Activated T-cell treated with anti-CD3 and anti-CD28 coated beads, Interleukin-2, amount 50 U/mL, for 4 hours (primary cell): ENCODE measurements around the gene ABCA4. TPM values are rescaled to one million over a fixed set of nuclear protein-coding genes. Genes with fewer than 3 reads are reported as not detected.
"Not testable (repeated sequence)": the region's sequence is repeated elsewhere in the genome, so short reads cannot be mapped to it uniquely, and the experiment has no call there.

Experiments used
- ATAC-seq, 2 donors: fragments of 200-7000 bp; cut with Tn5 transposase; one replicate each; pipeline ENCODE4 v1.10.0; 2021
- DNase-seq: peaks from one replicate; pipeline ENCODE4 v3.0.0-alpha.2; 2020
- H3K27me3 Mint-ChIP-seq: one replicate; pipeline ENCODE4 v1.8.0; 2021; ENCODE audit warnings: low read depth, mixed read lengths
- H3K36me3 Mint-ChIP-seq: one replicate; pipeline ENCODE4 v1.8.0; 2022; ENCODE audit warnings: mixed read lengths; ENCODE audit not compliant: insufficient read depth
- H3K4me1 Mint-ChIP-seq: one replicate; pipeline ENCODE4 v1.8.0; 2021; ENCODE audit warnings: low read depth, mixed read lengths
- H3K4me3 Mint-ChIP-seq: one replicate; pipeline ENCODE4 v1.8.0; 2021; ENCODE audit warnings: mild to moderate bottlenecking, moderate library complexity, mixed read lengths
- H3K9me3 Mint-ChIP-seq: one replicate; pipeline ENCODE4 v1.8.0; 2021; ENCODE audit warnings: mixed read lengths
- total RNA-seq, 3 donors: library from RNA; stranded (reverse); gene quantifications; one replicate each; pipeline ENCODE4 v1.2.1, GENCODE V29; 2021

Gene ABCA4
- total RNA-seq, result not detected

DNA sequence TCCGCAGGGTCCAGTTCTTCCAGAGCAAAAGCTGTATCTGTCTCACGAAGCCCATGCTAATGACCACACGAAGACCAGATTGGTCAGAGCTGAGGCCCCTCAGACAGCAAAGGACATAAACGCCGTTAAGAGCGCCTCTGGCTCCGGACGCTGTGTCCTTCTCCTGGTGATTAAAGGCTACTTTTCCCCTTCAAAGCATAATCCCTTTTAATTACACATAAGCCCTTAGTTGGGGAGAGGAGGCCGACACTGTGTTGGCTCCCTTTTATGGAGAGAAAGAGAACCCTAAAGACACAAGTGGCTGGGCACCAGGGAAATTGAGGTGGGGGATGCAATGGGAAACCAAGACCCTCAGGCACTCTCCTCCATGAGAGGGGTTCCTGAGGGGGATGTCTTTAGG lies at the start of gene ABCA4:
ABCA4 (minus strand) TSS at position 158 of the 400 bp plus-strand sequence; CDS start at position 55, 103 bp downstream.
- H3K36me3 Mint-ChIP-seq, result no peaks in the 10 kb centered on the region
- H3K27me3 Mint-ChIP-seq, result peaks cover 3% of the 10 kb centered on the region
- no peaks in the 10 kb centered on the region for H3K9me3 Mint-ChIP-seq
- no peak for DNase-seq
- no peak for ATAC-seq
- no peak within 1 kb of the TSS for H3K4me3 Mint-ChIP-seq
- H3K4me1 Mint-ChIP-seq, result no peaks in the 10 kb centered on the region

DNA sequence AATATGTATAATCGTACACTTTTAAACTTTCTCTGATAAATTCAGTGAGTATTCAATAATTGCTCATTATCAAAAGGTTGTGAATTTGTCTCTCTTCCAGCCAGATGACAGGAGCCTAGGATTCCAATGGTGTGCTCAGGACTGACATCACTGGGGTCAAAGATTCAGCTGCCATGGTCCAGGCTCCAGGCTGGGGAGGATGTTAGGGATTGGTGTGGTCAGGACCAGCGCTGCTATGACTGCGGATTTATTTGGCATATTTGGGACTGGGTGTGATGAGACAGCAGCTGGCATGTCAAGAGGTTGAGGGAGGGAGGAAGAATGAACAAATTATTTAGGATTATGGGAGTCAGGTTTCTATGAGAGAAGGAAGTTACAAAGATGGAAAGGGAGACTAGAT lies 48.2 kb upstream of the ABCA4 start:
- H3K4me1 Mint-ChIP-seq, result no peaks in the 10 kb centered on the region
- H3K4me3 Mint-ChIP-seq, result no peak overlapping the region
- DNase-seq (no peak), ATAC-seq (no peak)
- H3K36me3 Mint-ChIP-seq, result no peaks in the 10 kb centered on the region
- no peaks in the 10 kb centered on the region for H3K9me3 Mint-ChIP-seq
- H3K27me3 Mint-ChIP-seq, result peaks cover 5% of the 10 kb centered on the region

DNA sequence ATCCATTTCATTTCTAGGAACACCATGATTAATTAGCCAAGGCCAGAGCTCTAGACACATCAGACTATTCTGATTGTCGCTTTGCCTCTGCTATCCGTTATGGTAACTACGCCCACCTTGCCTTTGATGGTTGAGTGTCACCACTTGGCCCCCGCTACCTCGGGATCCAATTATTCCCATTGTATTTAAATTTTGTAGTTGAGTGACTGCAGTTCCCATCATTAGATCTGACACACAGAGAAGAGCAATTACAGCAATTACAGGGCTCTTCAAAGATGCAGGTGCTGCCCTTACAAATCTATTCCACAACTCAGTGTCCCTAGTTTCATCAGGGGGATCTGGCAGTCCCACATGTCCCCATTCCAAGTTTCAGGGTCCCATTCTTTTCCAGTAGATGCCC lies 44.9 kb upstream of the ABCA4 start:
- H3K4me3 Mint-ChIP-seq, result no peak overlapping the region
- no peaks in the 10 kb centered on the region for H3K4me1 Mint-ChIP-seq
- no peak for ATAC-seq
- no peaks in the 10 kb centered on the region for H3K36me3 Mint-ChIP-seq
- peaks cover 19% of the 10 kb centered on the region for H3K27me3 Mint-ChIP-seq
- DNase-seq, result no peak
- no peaks in the 10 kb centered on the region for H3K9me3 Mint-ChIP-seq

DNA sequence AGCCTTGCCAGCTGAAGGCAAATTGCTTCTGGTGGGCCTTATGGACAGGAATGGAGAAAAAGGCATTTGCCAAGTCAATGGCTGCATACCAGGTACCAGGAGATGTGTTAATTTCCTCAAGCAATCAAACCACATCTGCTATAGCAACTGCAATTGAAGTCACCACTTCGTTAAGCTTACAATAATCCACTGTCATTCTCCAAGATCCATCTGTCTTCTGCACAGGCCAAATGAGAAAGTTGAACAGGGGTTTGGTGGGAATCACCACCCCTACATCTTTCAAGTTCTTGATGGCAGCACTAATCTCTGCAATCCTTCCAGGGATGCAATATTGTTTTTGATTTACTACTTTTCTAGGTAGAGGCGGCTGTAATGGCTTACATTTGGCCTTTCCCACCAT lies 43.9 kb upstream of the ABCA4 start:
- not testable (repeated sequence) for H3K36me3 Mint-ChIP-seq, H3K4me1 Mint-ChIP-seq, DNase-seq, H3K4me3 Mint-ChIP-seq, ATAC-seq, H3K9me3 Mint-ChIP-seq
- peaks cover 19% of the 10 kb centered on the region for H3K27me3 Mint-ChIP-seq

DNA sequence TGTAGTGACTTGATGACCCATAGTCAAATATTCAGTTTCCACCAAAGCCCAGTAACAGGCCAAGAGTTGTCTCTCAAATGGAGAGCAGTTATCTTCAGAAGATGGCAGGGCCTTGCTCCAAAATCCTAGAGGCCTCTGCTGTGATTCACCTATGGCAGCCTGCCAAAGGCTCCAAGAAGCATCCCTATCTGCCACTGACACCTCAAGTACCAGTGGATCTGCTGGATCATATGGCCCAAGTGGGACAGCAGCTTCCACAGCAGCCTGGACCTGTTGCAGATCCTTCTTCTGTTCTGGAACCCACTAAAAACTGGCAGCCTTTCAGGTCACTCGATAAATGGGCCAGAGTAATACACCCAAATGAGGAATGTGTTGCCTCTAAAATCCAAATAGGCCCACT lies 43.2 kb upstream of the ABCA4 start:
- not testable (repeated sequence) for H3K9me3 Mint-ChIP-seq, DNase-seq, H3K36me3 Mint-ChIP-seq, H3K4me3 Mint-ChIP-seq, H3K4me1 Mint-ChIP-seq, ATAC-seq
- peaks cover 17% of the 10 kb centered on the region for H3K27me3 Mint-ChIP-seq

DNA sequence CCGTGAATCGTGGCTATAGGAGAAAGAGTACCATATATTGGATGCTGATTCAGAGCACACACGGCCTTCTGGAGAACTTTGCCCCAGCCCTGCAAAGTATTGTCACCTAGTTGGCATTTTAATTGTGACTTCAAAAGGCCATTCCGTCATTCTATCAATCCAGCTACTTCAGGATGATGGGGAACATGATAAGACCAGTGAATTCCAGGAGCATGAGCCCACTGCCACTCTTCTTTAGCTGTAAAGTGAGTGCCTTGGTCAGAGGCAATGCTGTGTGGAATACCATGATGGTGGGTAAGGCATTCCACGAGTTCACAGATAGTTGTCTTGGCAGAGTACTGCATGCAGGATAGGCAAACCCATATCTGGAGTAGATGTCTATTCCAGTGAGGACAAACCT lies 42.3 kb upstream of the ABCA4 start:
- ATAC-seq, H3K36me3 Mint-ChIP-seq, DNase-seq, H3K4me3 Mint-ChIP-seq, H3K9me3 Mint-ChIP-seq, H3K4me1 Mint-ChIP-seq: not testable (repeated sequence)
- H3K27me3 Mint-ChIP-seq, result peaks cover 16% of the 10 kb centered on the region

DNA sequence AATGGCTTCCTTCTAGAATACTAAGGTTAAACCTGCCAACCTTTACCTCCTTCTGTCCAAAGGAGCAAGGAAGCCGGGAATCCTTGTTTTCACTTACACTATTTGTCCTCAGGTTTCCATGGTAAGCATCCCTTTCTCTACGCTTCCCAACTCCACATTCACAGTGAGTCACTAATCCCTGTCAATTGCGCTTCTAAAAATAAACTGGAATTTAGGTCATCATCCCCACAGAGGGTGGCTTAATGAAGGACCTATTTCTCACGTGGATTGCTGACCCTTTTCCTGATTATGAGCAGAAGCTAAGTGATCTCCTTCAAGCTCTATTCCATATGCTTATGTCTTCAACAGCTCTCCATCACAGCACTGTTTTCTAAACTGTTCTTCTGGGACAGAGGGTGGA lies 39.9 kb upstream of the ABCA4 start:
- Mint-ChIP-seq H3K27me3 (peaks cover 16% of the 10 kb centered on the region), H3K36me3 (no peaks in the 10 kb centered on the region), H3K4me3 (no peak overlapping the region), H3K4me1 (no peaks in the 10 kb centered on the region), H3K9me3 (peaks cover 3% of the 10 kb centered on the region)
- ATAC-seq (no peak), DNase-seq (no peak)

DNA sequence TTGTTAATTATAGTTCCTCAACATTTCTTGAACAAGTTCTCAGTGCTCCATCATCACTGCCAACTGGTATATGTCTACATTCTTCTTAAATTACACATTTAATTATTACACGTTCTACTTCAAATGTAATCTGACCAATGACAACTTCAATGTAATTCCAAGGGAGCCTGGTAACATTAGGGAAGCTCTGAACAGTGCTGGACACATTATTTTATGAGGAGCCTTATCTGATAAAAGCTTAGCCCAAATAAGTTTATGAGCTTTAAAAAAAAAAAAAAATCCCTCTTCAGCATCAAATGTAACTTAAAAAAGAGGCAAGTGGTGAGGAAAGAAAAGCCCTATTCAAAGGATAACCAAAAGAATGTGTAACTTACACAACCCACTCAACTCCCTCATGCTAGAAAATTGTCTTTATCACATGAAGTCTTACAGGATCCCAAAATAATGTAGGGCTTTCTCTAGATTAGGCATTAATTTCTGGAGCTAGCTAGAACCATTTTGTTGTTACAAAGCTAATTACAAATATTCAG lies 35.2 kb upstream of the ABCA4 start:
- Mint-ChIP-seq H3K4me1 (no peaks in the 10 kb centered on the region), H3K4me3 (no peak overlapping the region), H3K36me3 (no peaks in the 10 kb centered on the region), H3K9me3 (peaks cover 4% of the 10 kb centered on the region), H3K27me3 (peaks cover 4% of the 10 kb centered on the region)
- ATAC-seq (no peak), DNase-seq (no peak)

DNA sequence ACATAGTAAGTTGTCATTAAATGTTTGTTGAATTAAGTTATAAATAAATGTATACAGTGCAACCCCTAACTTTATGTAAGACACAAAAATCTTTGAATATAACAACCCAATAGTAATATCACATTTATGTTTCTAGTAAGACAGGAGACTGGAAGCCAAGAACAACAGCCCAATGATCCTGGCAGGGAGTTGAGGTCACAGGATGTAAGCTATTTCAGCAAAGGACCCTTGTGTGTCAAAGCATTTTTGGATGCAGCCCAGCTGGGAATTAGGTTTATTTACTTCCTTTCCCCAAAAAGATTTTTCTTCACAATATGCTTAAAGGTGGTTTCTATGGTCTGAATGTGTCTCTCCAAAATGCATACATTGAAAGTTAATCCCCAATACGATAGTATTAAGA lies 34.0 kb upstream of the ABCA4 start:
- Mint-ChIP-seq H3K36me3 (no peaks in the 10 kb centered on the region), H3K27me3 (peaks cover 4% of the 10 kb centered on the region), H3K4me3 (no peak overlapping the region), H3K9me3 (peaks cover 4% of the 10 kb centered on the region), H3K4me1 (no peaks in the 10 kb centered on the region)
- DNase-seq (no peak), ATAC-seq (no peak)

DNA sequence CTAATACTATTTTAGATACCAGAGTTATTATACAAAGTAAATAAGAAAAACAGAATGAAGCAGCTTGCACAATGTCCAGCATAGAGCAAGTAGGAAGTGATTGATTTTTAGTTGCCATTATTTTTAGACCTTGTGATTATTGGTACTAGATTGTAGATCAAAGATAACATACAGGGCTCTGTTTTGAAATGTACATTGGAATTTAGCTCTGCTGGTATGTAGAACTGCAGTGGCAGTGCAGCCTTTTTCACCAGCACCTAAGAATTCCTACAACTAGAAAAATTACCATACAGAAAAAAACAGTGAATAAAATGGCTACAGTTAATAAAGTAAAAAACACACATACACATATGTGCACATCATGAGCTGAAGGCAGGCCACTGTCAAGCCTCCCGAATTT lies 32.2 kb upstream of the ABCA4 start:
- Mint-ChIP-seq H3K9me3 (peaks cover 4% of the 10 kb centered on the region), H3K36me3 (no peaks in the 10 kb centered on the region), H3K4me1 (no peaks in the 10 kb centered on the region), H3K27me3 (peaks cover 4% of the 10 kb centered on the region), H3K4me3 (no peak overlapping the region)
- DNase-seq, result no peak
- no peak for ATAC-seq

DNA sequence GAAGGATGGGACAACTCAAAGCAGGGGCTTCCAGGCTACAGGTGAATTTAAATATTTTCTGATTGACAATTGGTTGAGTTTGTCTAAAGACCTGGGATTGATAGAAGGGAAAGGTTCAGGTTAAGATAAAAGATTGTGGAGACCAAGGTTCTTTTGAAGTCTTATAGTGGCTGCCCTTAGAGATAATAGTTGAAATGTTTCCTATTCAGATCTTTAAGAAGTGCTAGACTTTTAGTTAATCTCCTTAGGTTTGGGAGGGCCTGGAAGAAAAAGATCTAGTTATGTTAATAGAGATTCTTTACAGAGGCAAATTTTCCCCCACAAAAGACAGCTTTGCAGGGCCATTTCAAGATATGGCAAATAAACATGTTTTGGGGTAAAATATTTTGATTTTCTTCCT lies 28.2 kb upstream of the ABCA4 start:
- not testable (repeated sequence) for H3K9me3 Mint-ChIP-seq, H3K27me3 Mint-ChIP-seq

DNA sequence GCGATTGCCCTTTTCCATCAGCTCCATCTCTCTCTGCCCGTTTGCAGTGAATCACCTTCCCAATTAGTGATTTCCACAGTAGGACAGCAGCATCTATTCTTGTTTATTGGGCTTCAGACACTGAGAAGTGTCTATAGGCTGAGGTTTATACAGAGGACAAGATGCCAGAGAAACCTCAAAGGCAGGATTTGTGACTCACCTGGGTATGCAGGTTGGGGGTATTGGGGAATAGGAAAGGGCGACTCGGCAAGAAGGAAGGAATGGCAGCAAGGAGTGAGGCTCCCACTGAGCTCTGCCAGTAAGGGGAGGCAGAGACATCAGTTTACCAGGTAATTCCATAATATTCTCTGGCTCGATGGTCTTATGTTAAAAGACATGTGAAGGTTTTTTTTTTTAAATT lies 25.3 kb upstream of the ABCA4 start:
- H3K27me3 Mint-ChIP-seq, result peaks cover 2% of the 10 kb centered on the region
- H3K4me3 Mint-ChIP-seq, result no peak overlapping the region
- no peaks in the 10 kb centered on the region for H3K9me3 Mint-ChIP-seq
- ATAC-seq, result no peak
- H3K36me3 Mint-ChIP-seq, result no peaks in the 10 kb centered on the region
- H3K4me1 Mint-ChIP-seq, result no peaks in the 10 kb centered on the region
- no peak for DNase-seq

More for the DNA sequence above, 28.2 kb upstream of the ABCA4 start:
- not testable (repeated sequence) for H3K36me3 Mint-ChIP-seq, H3K4me1 Mint-ChIP-seq, DNase-seq, ATAC-seq, H3K4me3 Mint-ChIP-seq

DNA sequence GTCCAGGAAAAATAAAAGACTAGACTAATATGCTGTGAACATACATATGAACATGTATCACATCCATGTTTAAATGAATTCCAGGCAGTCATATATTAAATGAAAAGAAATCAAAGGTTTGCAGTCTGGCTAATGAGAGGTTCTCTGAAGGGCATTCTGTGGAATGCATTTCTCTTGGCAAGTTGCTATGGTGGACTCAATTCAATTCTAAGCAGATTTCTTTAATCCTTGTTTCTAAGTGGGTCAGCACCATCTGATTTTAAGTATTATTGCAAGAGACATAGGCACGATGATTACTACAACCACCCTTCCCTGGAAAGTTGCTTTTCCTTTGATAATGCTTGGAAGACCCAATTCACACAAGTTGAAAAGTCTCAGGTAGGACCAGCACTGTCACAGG lies 23.9 kb upstream of the ABCA4 start:
- Mint-ChIP-seq H3K9me3 (no peaks in the 10 kb centered on the region), H3K4me1 (no peaks in the 10 kb centered on the region), H3K4me3 (no peak overlapping the region), H3K27me3 (peaks cover 2% of the 10 kb centered on the region), H3K36me3 (no peaks in the 10 kb centered on the region)
- ATAC-seq (no peak), DNase-seq (no peak)

DNA sequence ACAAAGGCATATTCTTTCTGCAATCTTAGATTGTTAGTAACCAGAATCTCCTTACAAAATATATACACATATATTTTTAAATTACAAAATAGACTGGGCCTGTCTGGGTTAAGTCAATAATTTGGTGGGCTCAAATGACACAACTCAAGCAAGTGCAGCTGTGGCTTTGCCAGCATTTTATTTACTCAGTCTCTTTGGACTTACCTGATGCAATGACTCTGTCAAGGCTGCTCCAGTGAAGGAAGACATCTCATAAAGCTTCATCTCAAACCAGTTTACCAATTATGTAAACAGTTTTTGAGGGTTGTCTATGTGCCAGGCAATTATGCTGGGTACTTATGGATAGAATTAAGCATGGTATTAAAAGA lies 22.8 kb upstream of the ABCA4 start:
- Mint-ChIP-seq H3K27me3 (peaks cover 4% of the 10 kb centered on the region), H3K4me1 (no peaks in the 10 kb centered on the region), H3K9me3 (no peaks in the 10 kb centered on the region), H3K4me3 (no peak overlapping the region), H3K36me3 (no peaks in the 10 kb centered on the region)
- DNase-seq (no peak), ATAC-seq (no peak)

DNA sequence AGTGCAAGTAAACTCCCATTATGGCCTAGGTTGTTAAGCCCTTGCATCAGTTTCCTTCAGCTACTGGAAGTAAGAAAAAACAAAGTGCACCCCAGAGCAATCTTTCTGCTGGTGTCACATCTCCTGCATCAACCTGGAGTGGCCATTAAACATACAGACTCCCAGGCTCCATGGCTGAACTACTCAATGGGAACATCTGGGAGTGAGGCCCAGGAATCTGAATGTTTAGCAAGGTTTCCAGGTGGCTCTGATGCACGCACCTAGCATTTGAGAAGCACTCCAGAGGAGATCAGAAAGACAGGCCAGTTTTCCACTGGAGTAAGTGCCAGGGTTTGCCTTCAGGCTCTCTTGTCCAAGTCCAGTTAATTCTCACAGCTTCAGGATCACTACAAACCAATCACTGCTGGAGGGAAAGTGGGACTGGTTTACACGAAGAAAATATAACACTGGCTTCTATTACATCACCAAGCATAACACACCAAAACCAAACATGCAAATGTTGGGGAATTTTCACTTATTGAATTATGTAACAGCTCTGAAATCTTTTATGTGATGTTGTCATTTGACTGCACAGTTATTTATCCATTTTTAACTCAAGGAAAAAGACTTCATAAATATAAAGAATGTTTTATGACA lies 22.3 kb upstream of the ABCA4 start:
- Mint-ChIP-seq H3K4me1 (no peaks in the 10 kb centered on the region), H3K36me3 (no peaks in the 10 kb centered on the region), H3K27me3 (peaks cover 4% of the 10 kb centered on the region), H3K4me3 (no peak overlapping the region), H3K9me3 (no peaks in the 10 kb centered on the region)
- no peak for ATAC-seq
- DNase-seq, result no peak
